ENCODE measurements around the gene SRXN1.

The SRXN1 gene

DNA sequence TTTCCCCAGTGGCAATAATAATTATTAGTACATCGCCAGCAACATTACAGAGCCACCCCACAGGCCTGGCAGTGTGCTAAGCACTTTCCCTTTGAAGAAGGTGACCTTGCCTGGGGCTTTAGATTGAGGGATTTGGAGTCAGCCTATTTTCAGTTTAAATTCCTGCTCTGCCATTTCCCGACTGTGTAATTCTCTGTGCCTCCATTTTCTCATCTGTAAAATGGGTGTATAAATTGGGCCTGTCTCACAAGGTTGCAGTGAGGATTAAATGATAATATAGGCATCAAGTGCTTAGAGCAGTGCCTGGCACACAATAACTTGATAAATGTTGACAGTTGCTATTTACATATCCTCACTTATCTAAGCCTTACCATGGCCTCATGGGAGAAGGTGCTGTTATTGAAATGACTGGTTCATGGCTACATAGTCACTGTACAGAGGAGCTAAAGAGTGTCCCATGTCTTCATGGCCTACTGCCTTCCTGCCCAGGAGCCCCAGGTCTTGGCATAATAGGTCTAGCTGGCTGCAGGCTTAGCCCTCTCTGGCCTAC is 27.7 kb upstream of the SRXN1 start:
- no peak overlapping the region for H3K27ac ChIP-seq (replicated peaks)
- H3K4me3 ChIP-seq (replicated peaks; ENCODE audit: insufficient read depth, low read length): no peak overlapping the region
- TF ChIP-seq, protein P1, sequence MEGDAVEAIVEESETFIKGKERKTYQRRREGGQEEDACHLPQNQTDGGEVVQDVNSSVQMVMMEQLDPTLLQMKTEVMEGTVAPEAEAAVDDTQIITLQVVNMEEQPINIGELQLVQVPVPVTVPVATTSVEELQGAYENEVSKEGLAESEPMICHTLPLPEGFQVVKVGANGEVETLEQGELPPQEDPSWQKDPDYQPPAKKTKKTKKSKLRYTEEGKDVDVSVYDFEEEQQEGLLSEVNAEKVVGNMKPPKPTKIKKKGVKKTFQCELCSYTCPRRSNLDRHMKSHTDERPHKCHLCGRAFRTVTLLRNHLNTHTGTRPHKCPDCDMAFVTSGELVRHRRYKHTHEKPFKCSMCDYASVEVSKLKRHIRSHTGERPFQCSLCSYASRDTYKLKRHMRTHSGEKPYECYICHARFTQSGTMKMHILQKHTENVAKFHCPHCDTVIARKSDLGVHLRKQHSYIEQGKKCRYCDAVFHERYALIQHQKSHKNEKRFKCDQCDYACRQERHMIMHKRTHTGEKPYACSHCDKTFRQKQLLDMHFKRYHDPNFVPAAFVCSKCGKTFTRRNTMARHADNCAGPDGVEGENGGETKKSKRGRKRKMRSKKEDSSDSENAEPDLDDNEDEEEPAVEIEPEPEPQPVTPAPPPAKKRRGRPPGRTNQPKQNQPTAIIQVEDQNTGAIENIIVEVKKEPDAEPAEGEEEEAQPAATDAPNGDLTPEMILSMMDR (IDR thresholded peaks at IDR 0.05; ENCODE audit: insufficient read depth, low read length): no peak
- TF ChIP-seq POLR2AphosphoS5 (IDR thresholded peaks at IDR 0.05; ENCODE audit: low read depth): no peak
- TF ChIP-seq REST (IDR thresholded peaks at IDR 0.05; ENCODE audit: insufficient replicate concordance, low read depth): no peak
- TF ChIP-seq SPI1 (IDR thresholded peaks at IDR 0.05; ENCODE audit: borderline replicate concordance, low read depth): no peak
- TF ChIP-seq GABPA (IDR thresholded peaks at IDR 0.05; ENCODE audit: low read depth): no peak

GRCh38 chr20:677957-678356 is 25.0 kb upstream of the SRXN1 start:
- DNase-seq (ENCODE audit: low read depth in 1 of 2, low spot score in 1 of 2): no peak
- peaks cover 30% of the 10 kb centered on the region for H3K27me3 ChIP-seq (ENCODE audit: insufficient read depth, poor library complexity, severe bottlenecking)
- H3K27ac ChIP-seq (replicated peaks): no peak overlapping the region
- no peak for TF ChIP-seq REST (IDR thresholded peaks at IDR 0.05; ENCODE audit: insufficient replicate concordance, low read depth)
- H3K4me3 ChIP-seq (replicated peaks; ENCODE audit: insufficient read depth, low read length): no peak overlapping the region

More for the DNA sequence above, 27.7 kb upstream of the SRXN1 start:
- no peak for DNase-seq (ENCODE audit: low read depth in 1 of 2, low spot score in 1 of 2)
- H3K27me3 ChIP-seq (ENCODE audit: insufficient read depth, poor library complexity, severe bottlenecking): peaks cover 14% of the 10 kb centered on the region

DNA sequence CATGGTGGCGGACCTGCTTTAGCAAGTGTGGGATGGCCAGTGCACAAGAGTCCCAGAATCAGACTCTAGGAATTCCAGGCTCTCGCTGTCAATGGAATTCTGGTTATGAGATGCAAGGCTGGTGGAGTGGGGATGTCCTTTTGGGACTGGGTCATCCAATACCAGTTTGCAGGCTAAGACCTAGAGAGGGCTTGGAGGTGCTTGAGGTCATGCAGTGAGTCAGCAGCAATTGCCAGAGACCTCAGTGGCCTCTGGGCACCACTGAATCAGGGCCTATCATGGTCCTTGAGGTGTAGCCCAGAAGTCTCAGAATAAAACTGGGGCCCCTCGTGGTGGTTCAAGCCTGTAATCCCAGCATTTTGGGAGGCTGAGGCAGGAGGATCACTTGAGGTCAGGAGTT is 24.0 kb upstream of the SRXN1 start:
- no peak overlapping the region for H3K4me3 ChIP-seq (replicated peaks; ENCODE audit: insufficient read depth, low read length)
- peaks cover 35% of the 10 kb centered on the region for H3K27me3 ChIP-seq (ENCODE audit: insufficient read depth, poor library complexity, severe bottlenecking)
- TF ChIP-seq SPI1 (IDR thresholded peaks at IDR 0.05; ENCODE audit: borderline replicate concordance, low read depth) (no peak), GABPA (IDR thresholded peaks at IDR 0.05; ENCODE audit: low read depth) (no peak), POLR2AphosphoS5 (IDR thresholded peaks at IDR 0.05; ENCODE audit: low read depth) (no peak), REST (IDR thresholded peaks at IDR 0.05; ENCODE audit: insufficient replicate concordance, low read depth) (no peak)
- TF ChIP-seq, protein P1 (IDR thresholded peaks at IDR 0.05; ENCODE audit: insufficient read depth, low read length): no peak
- DNase-seq (ENCODE audit: low read depth in 1 of 2, low spot score in 1 of 2): no peak
- no peak overlapping the region for H3K27ac ChIP-seq (replicated peaks)
